Measurements from ENCODE around the gene SERPINB10.

SERPINB10 gene

GRCh38 chr18:63975628-63976027 lies 67.9 kb downstream of the SERPINB10 start:
- Mint-ChIP-seq H3K4me3 (no peak overlapping the region), H3K27ac (no peak overlapping the region), H3K4me1 (ENCODE audit: low read depth) (peaks cover 28% of the 10 kb centered on the region), H3K27me3 (no peaks in the 10 kb centered on the region), H3K36me3 (no peaks in the 10 kb centered on the region), H3K9me3 (ENCODE audit: low read depth) (no peaks in the 10 kb centered on the region)

GRCh38 chr18:63977040-63977439 lies 69.3 kb downstream of the SERPINB10 start:
- no peaks in the 10 kb centered on the region for H3K27me3 Mint-ChIP-seq
- H3K9me3 Mint-ChIP-seq (ENCODE audit: low read depth) = no peaks in the 10 kb centered on the region
- H3K27ac Mint-ChIP-seq = no peak overlapping the region
- no peak overlapping the region for H3K4me3 Mint-ChIP-seq
- peaks cover 14% of the 10 kb centered on the region for H3K4me1 Mint-ChIP-seq (ENCODE audit: low read depth)
- peaks cover 6% of the 10 kb centered on the region for H3K36me3 Mint-ChIP-seq

GRCh38 chr18:63979409-63979920 lies 71.7 kb downstream of the SERPINB10 start:
- H3K27ac Mint-ChIP-seq = no peak overlapping the region
- H3K36me3 Mint-ChIP-seq = peaks cover 9% of the 10 kb centered on the region
- no peak overlapping the region for H3K4me3 Mint-ChIP-seq
- H3K9me3 Mint-ChIP-seq (ENCODE audit: low read depth) = no peaks in the 10 kb centered on the region
- peaks cover 11% of the 10 kb centered on the region for H3K4me1 Mint-ChIP-seq (ENCODE audit: low read depth)
- H3K27me3 Mint-ChIP-seq = no peaks in the 10 kb centered on the region

DNA sequence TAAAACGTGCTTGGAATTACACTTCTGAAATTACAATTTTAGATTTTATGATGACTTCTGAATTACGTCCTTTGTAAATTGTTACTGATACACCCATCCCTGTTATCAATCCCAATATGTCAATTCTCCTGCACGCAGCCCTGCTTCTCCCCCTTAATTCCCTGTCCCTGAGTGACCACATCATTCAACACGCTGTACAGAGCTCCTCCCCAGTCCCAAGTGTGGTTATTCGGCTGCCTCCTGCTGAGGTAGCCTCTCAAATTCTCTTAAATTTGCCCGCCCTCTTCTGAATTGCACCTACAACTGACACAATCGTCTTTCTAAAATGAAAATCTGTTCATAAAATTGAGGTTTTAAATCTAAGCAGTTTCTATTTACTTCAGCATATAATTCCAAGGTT lies 72.3 kb downstream of the SERPINB10 start:
- Mint-ChIP-seq H3K4me3 (no peak overlapping the region), H3K27me3 (no peaks in the 10 kb centered on the region), H3K27ac (no peak overlapping the region), H3K4me1 (ENCODE audit: low read depth) (peaks cover 8% of the 10 kb centered on the region), H3K36me3 (peaks cover 12% of the 10 kb centered on the region), H3K9me3 (ENCODE audit: low read depth) (no peaks in the 10 kb centered on the region)

DNA sequence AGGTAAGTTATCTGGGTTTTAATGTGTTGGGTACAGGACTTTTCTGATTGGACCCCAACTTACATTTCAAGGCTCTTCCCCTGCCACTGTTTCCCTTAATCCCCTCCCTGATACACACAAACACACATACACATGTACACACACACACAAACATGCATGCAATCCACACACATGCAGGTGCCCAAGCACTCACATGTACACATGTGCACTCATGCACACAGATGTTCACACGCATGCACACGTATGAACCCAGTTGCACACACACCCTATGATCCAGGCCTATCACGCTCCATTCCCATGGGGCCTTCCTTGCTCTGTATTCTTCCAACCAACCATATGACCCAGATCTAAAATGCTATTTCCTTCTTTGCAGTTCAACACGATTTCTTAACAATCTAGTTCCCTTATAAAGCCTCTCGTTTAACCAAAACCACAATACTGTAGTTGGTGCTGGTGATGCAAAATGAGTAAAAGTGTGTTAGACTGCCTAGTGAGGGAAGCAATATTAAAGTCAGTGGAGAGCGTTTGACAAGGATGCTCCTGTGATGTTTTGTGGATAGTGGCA lies 73.2 kb downstream of the SERPINB10 start:
- no peaks in the 10 kb centered on the region for H3K27me3 Mint-ChIP-seq
- no peak overlapping the region for H3K4me3 Mint-ChIP-seq
- no peak overlapping the region for H3K27ac Mint-ChIP-seq
- H3K36me3 Mint-ChIP-seq = peaks cover 14% of the 10 kb centered on the region
- H3K4me1 Mint-ChIP-seq (ENCODE audit: low read depth) = peaks cover 6% of the 10 kb centered on the region
- no peaks in the 10 kb centered on the region for H3K9me3 Mint-ChIP-seq (ENCODE audit: low read depth)

DNA sequence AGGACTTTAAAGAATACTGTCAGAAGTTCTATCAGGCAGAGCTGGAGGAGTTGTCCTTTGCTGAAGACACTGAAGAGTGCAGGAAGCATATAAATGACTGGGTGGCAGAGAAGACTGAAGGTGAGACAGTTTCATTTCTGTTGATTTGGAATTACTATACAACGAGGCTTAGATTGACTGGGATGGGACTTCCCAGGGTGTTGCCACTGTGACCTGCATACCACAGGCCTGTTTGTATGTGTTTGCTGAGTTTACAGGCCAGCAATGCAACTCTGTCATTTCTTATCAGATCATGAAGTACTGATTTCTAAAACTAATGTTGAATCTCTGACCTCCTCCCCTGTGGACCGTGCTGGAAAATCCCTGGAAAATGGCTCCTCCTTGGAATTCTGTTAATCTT lies 74.0 kb downstream of the SERPINB10 start:
- H3K36me3 Mint-ChIP-seq = peaks cover 14% of the 10 kb centered on the region
- peaks cover 6% of the 10 kb centered on the region for H3K4me1 Mint-ChIP-seq (ENCODE audit: low read depth)
- no peaks in the 10 kb centered on the region for H3K9me3 Mint-ChIP-seq (ENCODE audit: low read depth)
- no peak overlapping the region for H3K4me3 Mint-ChIP-seq
- H3K27me3 Mint-ChIP-seq = no peaks in the 10 kb centered on the region
- no peak overlapping the region for H3K27ac Mint-ChIP-seq

DNA sequence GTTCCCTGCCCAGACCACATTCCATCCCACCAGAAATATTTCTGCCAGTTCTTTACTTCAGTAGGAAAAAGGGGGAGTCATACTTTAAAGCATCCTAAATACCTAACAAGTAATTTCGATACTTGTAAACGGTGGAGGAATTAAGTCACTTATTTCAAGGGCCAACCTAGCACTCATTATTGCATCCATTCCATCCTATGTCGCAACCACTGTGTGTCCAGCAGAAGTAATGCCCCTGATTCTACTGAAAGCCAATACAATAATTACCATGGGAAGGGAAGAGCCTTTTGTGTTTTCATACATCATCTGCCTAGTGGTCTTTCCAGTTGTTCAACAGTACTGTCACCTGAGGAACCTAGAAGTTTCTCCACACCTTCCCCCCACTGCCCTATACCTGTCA lies 74.6 kb downstream of the SERPINB10 start:
- H3K9me3 Mint-ChIP-seq (ENCODE audit: low read depth) = no peaks in the 10 kb centered on the region
- no peak overlapping the region for H3K4me3 Mint-ChIP-seq
- no peak overlapping the region for H3K27ac Mint-ChIP-seq
- no peaks in the 10 kb centered on the region for H3K27me3 Mint-ChIP-seq
- peaks cover 6% of the 10 kb centered on the region for H3K4me1 Mint-ChIP-seq (ENCODE audit: low read depth)
- peaks cover 14% of the 10 kb centered on the region for H3K36me3 Mint-ChIP-seq
